Measurements from ENCODE around the gene UBE2R2. TPM values are rescaled to one million over a fixed set of nuclear protein-coding genes. Genes with fewer than 3 reads are reported as not detected.
A peak's percentile ranks its signal among the peaks of the same experiment; 100 is the strongest.

Gene UBE2R2
- total and polyA plus RNA-seq, 2 donors (not counting 3 experiments of a cell fraction or from before 2014, with no cell fraction given), result 23.9 to 54.3 TPM

GRCh38 chr9:33843312-33843961 lies 26.5 kb downstream of the UBE2R2 start:
- Histone ChIP-seq H3K27me3 (ENCODE audit: control insufficient read depth in 2 of 2, insufficient read depth in 2 of 2, low read length in 2 of 2) (no peaks in the 10 kb centered on the region), H3K4me2 (ENCODE audit: insufficient read depth, low read length) (no peak overlapping the region), H3K36me3 (ENCODE audit: control insufficient read depth in 2 of 2, extremely low read depth in 1 of 2, insufficient read depth in 2 of 2, low read length in 2 of 2) (no peaks in the 10 kb centered on the region), H4K20me1 (replicated peaks; ENCODE audit: control insufficient read depth, extremely low read depth, insufficient read depth, low read length) (peaks cover 8% of the 10 kb centered on the region), H2AFZ (ENCODE audit: low read depth, low read length) (no peak overlapping the region), H3K9ac (replicated peaks; ENCODE audit: extremely low read depth, insufficient read depth, low read length) (no peak overlapping the region), H3K79me2 (ENCODE audit: control insufficient read depth, insufficient read depth, low read length) (peaks cover 97% of the 10 kb centered on the region), H3K9me1 (replicated peaks; ENCODE audit: control insufficient read depth, extremely low read depth, insufficient read depth, low read length) (no peaks in the 10 kb centered on the region), H3K4me3 (replicated peaks in 1 of 3; ENCODE audit: insufficient read depth in 1 of 3, low read depth in 1 of 3, low read length in 3 of 3) (no peak overlapping the region), H3K27ac (ENCODE audit: insufficient read depth, low read depth, low read length) (no peak overlapping the region), H3K4me1 (ENCODE audit: control insufficient read depth, extremely low read depth, insufficient read depth, low read length) (peaks cover 3% of the 10 kb centered on the region), H3K9me3 (replicated peaks; ENCODE audit: control insufficient read depth, insufficient read depth, low read length) (no peaks in the 10 kb centered on the region)
- ChIA-PET POLR2A (no interaction called here), CTCF (interaction anchor here (1.0 to 3.1 kb wide), 7 partner anchors 8 to 219 kb away, joined by 3 to 15 read pairs (median 5); no protein-coding TSS in a partner anchor)
- dilution Hi-C loops (cut with MboI; ENCODE audit: extremely low pct_ligation_motif_present, low sequenced_read_pairs), result no loop called here
- FAIRE-seq, result no peak
- TSS peak; percentile 1 for BruUV-seq (replicated peaks)
- intact Hi-C loops (cut with micrococcal nuclease), result no loop called here
- DNase-seq (ENCODE audit: low read depth, low spot score), result no peak
- no peak for TF ChIP-seq FOS (IDR thresholded peaks at IDR 0.05; ENCODE audit: borderline replicate concordance, insufficient read depth, low read length)
- no peak for TF ChIP-seq CTCF (IDR thresholded peaks at IDR 0.05; ENCODE audit: extremely low read depth in 1 of 2, insufficient read depth in 1 of 2, low read depth in 1 of 2, low read length in 2 of 2)
- TF ChIP-seq, protein P1, sequence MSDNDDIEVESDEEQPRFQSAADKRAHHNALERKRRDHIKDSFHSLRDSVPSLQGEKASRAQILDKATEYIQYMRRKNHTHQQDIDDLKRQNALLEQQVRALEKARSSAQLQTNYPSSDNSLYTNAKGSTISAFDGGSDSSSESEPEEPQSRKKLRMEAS (IDR thresholded peaks at IDR 0.05; ENCODE audit: insufficient read depth, insufficient read length), result no peak
- no peak for TF ChIP-seq POLR2AphosphoS5 (IDR thresholded peaks at IDR 0.05; ENCODE audit: insufficient read depth, low read depth, low read length)
- TF ChIP-seq POLR2A (IDR thresholded peaks at IDR 0.05; ENCODE audit: low read depth, low read length), result no peak
- TF ChIP-seq MYC (IDR thresholded peaks at IDR 0.05; ENCODE audit: low read depth, low read length), result no peak
- no peak for TF ChIP-seq JUN (IDR thresholded peaks at IDR 0.05; ENCODE audit: borderline replicate concordance, insufficient read depth, insufficient read length, low read depth)
- no peak for TF ChIP-seq EZH2 (IDR thresholded peaks at IDR 0.05; ENCODE audit: borderline replicate concordance, low read depth, low read length, severe bottlenecking)
- no peak for TF ChIP-seq GATA2 (IDR thresholded peaks at IDR 0.05; ENCODE audit: insufficient read depth, insufficient read length, low read depth, low read length)
